WERI-Rb-1 (cell line): ENCODE data around the gene GET4.

ENCODE experiments used
- DNase-seq: peaks from one replicate; pipeline ENCODE4 v3.0.0-alpha.2; 2020
- H3K27ac ChIP-seq: fragments of 250-450 bp; sonication (Bioruptor Pico); 2 replicates; pipeline ENCODE4 v1.5.1; 2020; ENCODE audit warnings: mild to moderate bottlenecking, moderate library complexity
- H3K27me3 ChIP-seq: fragments of 250-450 bp; sonication (Bioruptor Pico); 2 replicates; pipeline ENCODE4 v1.5.1; 2021; ENCODE audit warnings: mild to moderate bottlenecking, low read depth, moderate library complexity; ENCODE audit not compliant: insufficient read depth, severe bottlenecking
- H3K36me3 ChIP-seq: fragments of 250-450 bp; sonication (Bioruptor Pico); 2 replicates; pipeline ENCODE4 v1.5.1; 2020; ENCODE audit warnings: mild to moderate bottlenecking, moderate library complexity
- H3K4me3 ChIP-seq: 2 replicates; pipeline ENCODE4 v1.5.1; 2011; ENCODE audit warnings: low read depth, mild to moderate bottlenecking, control low read depth, low read length
- H3K9me3 ChIP-seq: fragments of 250-450 bp; sonication (Bioruptor Pico); 2 replicates; pipeline ENCODE4 v1.5.1; 2021; ENCODE audit warnings: mild to moderate bottlenecking, moderate library complexity; ENCODE audit not compliant: severe bottlenecking
- TF ChIP-seq, protein P1 (sequence below): IDR thresholded peaks from 2 replicates; pipeline ENCODE4 v1.5.1; 2011; ENCODE audit warnings: low read depth, mild to moderate bottlenecking, control low read depth, inconsistent platforms, low read length

GET4 gene

GRCh38 chr7:898855-899681 is 22.7 kb downstream of the GET4 start:
- Histone ChIP-seq H3K27ac (no peak overlapping the region), H3K4me3 (no peak overlapping the region), H3K36me3 (peaks cover 38% of the 10 kb centered on the region), H3K27me3 (no peaks in the 10 kb centered on the region), H3K9me3 (no peaks in the 10 kb centered on the region)
- TF ChIP-seq, protein P1, sequence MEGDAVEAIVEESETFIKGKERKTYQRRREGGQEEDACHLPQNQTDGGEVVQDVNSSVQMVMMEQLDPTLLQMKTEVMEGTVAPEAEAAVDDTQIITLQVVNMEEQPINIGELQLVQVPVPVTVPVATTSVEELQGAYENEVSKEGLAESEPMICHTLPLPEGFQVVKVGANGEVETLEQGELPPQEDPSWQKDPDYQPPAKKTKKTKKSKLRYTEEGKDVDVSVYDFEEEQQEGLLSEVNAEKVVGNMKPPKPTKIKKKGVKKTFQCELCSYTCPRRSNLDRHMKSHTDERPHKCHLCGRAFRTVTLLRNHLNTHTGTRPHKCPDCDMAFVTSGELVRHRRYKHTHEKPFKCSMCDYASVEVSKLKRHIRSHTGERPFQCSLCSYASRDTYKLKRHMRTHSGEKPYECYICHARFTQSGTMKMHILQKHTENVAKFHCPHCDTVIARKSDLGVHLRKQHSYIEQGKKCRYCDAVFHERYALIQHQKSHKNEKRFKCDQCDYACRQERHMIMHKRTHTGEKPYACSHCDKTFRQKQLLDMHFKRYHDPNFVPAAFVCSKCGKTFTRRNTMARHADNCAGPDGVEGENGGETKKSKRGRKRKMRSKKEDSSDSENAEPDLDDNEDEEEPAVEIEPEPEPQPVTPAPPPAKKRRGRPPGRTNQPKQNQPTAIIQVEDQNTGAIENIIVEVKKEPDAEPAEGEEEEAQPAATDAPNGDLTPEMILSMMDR = no peak
- no peak for DNase-seq

- Histone ChIP-seq H3K27me3 (no peaks in the 10 kb centered on the region), H3K36me3 (peaks cover 31% of the 10 kb centered on the region), H3K4me3 (no peak overlapping the region), H3K27ac (no peak overlapping the region), H3K9me3 (no peaks in the 10 kb centered on the region)
- TF ChIP-seq, protein P1 = no peak
- DNase-seq = no peak
Measured at GRCh38 chr7:899806-900205, 23.5 kb downstream of the GET4 start.

GRCh38 chr7:900331-901040 is 24.1 kb downstream of the GET4 start:
- no peaks in the 10 kb centered on the region for H3K9me3 ChIP-seq
- no peak overlapping the region; the same call in 1 of the 2 replicates for H3K27ac ChIP-seq
- peaks cover 24% of the 10 kb centered on the region for H3K36me3 ChIP-seq

DNA sequence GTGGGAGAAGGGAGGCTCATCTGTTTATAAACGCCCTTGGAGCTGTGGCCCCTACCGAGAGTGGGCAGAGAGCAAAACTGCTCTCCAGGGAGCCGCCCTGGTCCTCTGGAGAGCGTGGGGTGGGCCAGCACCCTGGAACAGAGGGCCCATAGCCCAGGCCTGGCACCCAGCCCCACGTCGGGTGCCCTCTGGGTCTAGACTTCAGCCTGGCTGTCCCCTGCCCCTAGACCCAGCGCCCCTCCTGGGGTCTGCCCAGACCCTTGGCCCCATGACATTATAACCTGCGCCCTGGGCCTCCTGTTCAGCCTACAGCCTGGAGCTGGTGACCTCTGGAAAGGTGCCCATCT is 24.7 kb downstream of the GET4 start:
- H3K36me3 ChIP-seq = peaks cover 19% of the 10 kb centered on the region
- H3K4me3 ChIP-seq = no peak overlapping the region
- TF ChIP-seq, protein P1 = no peak
- DNase-seq = no peak
- no peak overlapping the region; the same call in 1 of the 2 replicates for H3K27ac ChIP-seq
- no peaks in the 10 kb centered on the region for H3K27me3 ChIP-seq
- no peaks in the 10 kb centered on the region for H3K9me3 ChIP-seq

More at GRCh38 chr7:900331-901040, 24.1 kb downstream of the GET4 start:
- Histone ChIP-seq H3K4me3 (no peak overlapping the region), H3K27me3 (no peaks in the 10 kb centered on the region)
- DNase-seq = no peak
- TF ChIP-seq, protein P1 = no peak

- no peak overlapping the region for H3K27ac ChIP-seq
- H3K4me3 ChIP-seq = no peak overlapping the region
- TF ChIP-seq, protein P1 = no peak
- H3K27me3 ChIP-seq = no peaks in the 10 kb centered on the region
- DNase-seq = peak; percentile 90
- no peaks in the 10 kb centered on the region for H3K9me3 ChIP-seq
- peaks cover 14% of the 10 kb centered on the region for H3K36me3 ChIP-seq
Measured at GRCh38 chr7:901388-902154, 25.2 kb downstream of the GET4 start.
